Testis (tissue), 3 donors: Measurements from ENCODE around the gene DNAJC19. TPM values are rescaled to one million over a fixed set of nuclear protein-coding genes. Genes with fewer than 3 reads are reported as not detected.
"Not testable (repeated sequence)": the region's sequence is repeated elsewhere in the genome, so short reads cannot be mapped to it uniquely, and the experiment has no call there.

Experiments
- DNase-seq: peaks from one replicate; pipeline ENCODE4 v3.0.0-alpha.2; 2019
- H3K27ac ChIP-seq, 2 donors: fragments of 200-600 bp; sonication (generic); one replicate each; pipeline ENCODE4 v1.5.1; 2019
- H3K27me3 ChIP-seq: fragments of 200-600 bp; sonication (generic); one replicate; pipeline ENCODE4 v1.5.1; 2019
- H3K36me3 ChIP-seq: fragments of 200-600 bp; sonication (generic); one replicate; pipeline ENCODE4 v1.5.1; 2017; ENCODE audit warnings: low read depth; ENCODE audit errors: missing control alignments
- H3K4me1 ChIP-seq: fragments of 200-600 bp; sonication (generic); one replicate; pipeline ENCODE4 v1.5.1; 2019
- H3K4me3 ChIP-seq, 2 donors: fragments of 200-600 bp; sonication (generic); one replicate each; pipeline ENCODE4 v1.5.1; 2017 to 2019
- H3K9me3 ChIP-seq: fragments of 200-600 bp; sonication (generic); one replicate; pipeline ENCODE4 v1.5.1; 2017
- CTCF ChIP-seq, 3 experiments: fragments of 450-650 bp in 2 of 3; fragments of 200-600 bp in 1 of 3; sonication (generic) in 1 of 3; IDR thresholded peaks; one replicate each; pipeline ENCODE4 v1.5.1; 2016 to 2019; ENCODE audit warnings: antibody characterized with exemption in 3 of 3, mild to moderate bottlenecking in 2 of 3, moderate library complexity in 1 of 3
- POLR2A ChIP-seq: fragments of 450-650 bp; IDR thresholded peaks from one replicate; pipeline ENCODE4 v1.6.1; 2017; ENCODE audit warnings: antibody characterized with exemption, mild to moderate bottlenecking, moderate library complexity
- WGBS, 2 donors: methylation state at CpG; one replicate each; pipeline ENCODE4 v1.1.5; 2018; 5-methylcytosine and 5-hydroxymethylcytosine counted together
- intact Hi-C: fragments of 100-400 bp; cut with DNase I; formaldehyde crosslinking; loops from one replicate; pipeline ENCODE4 v1.15.1; 2023; ENCODE audit warnings: low total_unique reads
- polyA plus RNA-seq: library from polyadenylated mRNA; stranded (reverse); fragments of 350-450 nt; fragmentation: Illumina TruSeq; extraction: RNeasy Lipid Tissue Mini Kit (QIAGEN cat#74804); gene quantifications from one replicate; pipeline ENCODE4 v1.2.3, GENCODE V29; 2014; ENCODE audit warnings: low read depth, low replicate concordance; ENCODE audit not compliant: insufficient read depth
- total RNA-seq, 2 donors: library from RNA; depleted of rRNA; stranded (reverse); fragments of >200 nt; gene quantifications; one replicate each; pipeline ENCODE4 v1.2.3, GENCODE V29; 2016

The DNAJC19 gene
- total and polyA plus RNA-seq, 3 donors from 2014 or later = 28.1 to 32.1 (median 28.3) TPM

- 92 to 96% methylated on average over 2 of the region's 2 CpGs for WGBS, 2 donors
Measured at GRCh38 chr3:180996415-180996932, 6.9 kb upstream of the DNAJC19 start.

GRCh38 chr3:180990505-180990904, 969 bp upstream of the DNAJC19 start:
- intact Hi-C loops = no loop called here
- H3K4me1 ChIP-seq = peaks cover 9% of the 10 kb centered on the region
- H3K27ac ChIP-seq = peak overlapping the region in 1 of 2 donors; percentile 86
- WGBS, 2 donors = 9 to 20% methylated on average over 2 of the region's 2 CpGs
- no peak for DNase-seq
- H3K36me3 ChIP-seq = no peaks in the 10 kb centered on the region
- no peaks in the 10 kb centered on the region for H3K27me3 ChIP-seq
- TF ChIP-seq POLR2A = no peak
- TF ChIP-seq CTCF (IDR thresholded peaks at IDR 0.05) = no peak
- no peaks in the 10 kb centered on the region for H3K9me3 ChIP-seq
- peak overlapping the region; percentile 90 to 93 for H3K4me3 ChIP-seq

More at GRCh38 chr3:180996415-180996932, 6.9 kb upstream of the DNAJC19 start:
- no peaks in the 10 kb centered on the region for H3K9me3 ChIP-seq
- intact Hi-C loops = no loop called here
- DNase-seq = no peak
- no peaks in the 10 kb centered on the region for H3K27me3 ChIP-seq
- TF ChIP-seq CTCF (IDR thresholded peaks at IDR 0.05) (no peak), POLR2A (no peak)
- H3K27ac ChIP-seq = no peak overlapping the region
- H3K4me1 ChIP-seq = no peaks in the 10 kb centered on the region
- no peaks in the 10 kb centered on the region for H3K36me3 ChIP-seq
- H3K4me3 ChIP-seq = no peak overlapping the region

GRCh38 chr3:180987344-180987743, 2.2 kb downstream of the DNAJC19 start:
- Histone ChIP-seq H3K27me3 (no peaks in the 10 kb centered on the region), H3K4me3 (no peak overlapping the region), H3K36me3 (no peaks in the 10 kb centered on the region), H3K4me1 (peaks cover 9% of the 10 kb centered on the region), H3K27ac (no peak overlapping the region), H3K9me3 (no peaks in the 10 kb centered on the region)
- TF ChIP-seq POLR2A (no peak), CTCF (IDR thresholded peaks at IDR 0.05) (no peak)
- intact Hi-C loops = no loop called here
- 83 to 98% methylated on average over 2 of the region's 2 CpGs for WGBS, 2 donors
- no peak for DNase-seq

GRCh38 chr3:180986366-180986765, 3.2 kb downstream of the DNAJC19 start:
- H3K27me3 ChIP-seq, intact Hi-C loops, DNase-seq, H3K36me3 ChIP-seq, H3K4me1 ChIP-seq, H3K4me3 ChIP-seq, H3K27ac ChIP-seq, H3K9me3 ChIP-seq: not testable (repeated sequence)
- 86 to 87% methylated on average over 10 of the region's 10 CpGs for WGBS, 2 donors

- no peak for DNase-seq
- intact Hi-C loops = no loop called here
- Histone ChIP-seq H3K36me3 (no peaks in the 10 kb centered on the region), H3K27me3 (no peaks in the 10 kb centered on the region), H3K27ac (no peak overlapping the region), H3K4me1 (peaks cover 1% of the 10 kb centered on the region), H3K4me3 (no peak overlapping the region), H3K9me3 (no peaks in the 10 kb centered on the region)
- no peak for TF ChIP-seq POLR2A
- no peak for TF ChIP-seq CTCF (IDR thresholded peaks at IDR 0.05)
- WGBS, 2 donors = 50 to 58% methylated on average over 2 of the region's 2 CpGs
Measured at GRCh38 chr3:180983136-180983535, 6.4 kb downstream of the DNAJC19 start.
